SK-N-SH treated with all-trans-retinoic acid at 6 μM for 48 hours (cell line): Measurements from ENCODE around the gene PXYLP1.

Experiments
- ATAC-seq: fragments of 200-7000 bp; cut with Tn5 transposase; 3 replicates; pipeline ENCODE4 v1.9.1; 2020; ENCODE audit warnings: mild to moderate bottlenecking, moderate library complexity
- ARNTL ChIP-seq: fragments of 450-650 bp; formaldehyde crosslinking; IDR thresholded peaks from 2 replicates; pipeline ENCODE4 v1.5.0; 2020; ENCODE audit warnings: low read depth, mild to moderate bottlenecking, moderate library complexity, borderline replicate concordance
- BACH2 ChIP-seq: fragments of 250-450 bp; sonication (Bioruptor Pico); IDR thresholded peaks from 2 replicates; pipeline ENCODE4 v1.9.0; 2021; ENCODE audit warnings: mild to moderate bottlenecking, borderline replicate concordance
- CREB5 ChIP-seq: fragments of 250-450 bp; sonication (Bioruptor Pico); IDR thresholded peaks from 2 replicates; pipeline ENCODE4 v1.5.1; 2020; ENCODE audit warnings: low read depth, mild to moderate bottlenecking, moderate library complexity
- CSDC2 ChIP-seq: fragments of 250-450 bp; sonication (Bioruptor Pico); IDR thresholded peaks from 2 replicates; pipeline ENCODE4 v1.5.0; 2020; ENCODE audit warnings: mild to moderate bottlenecking, moderate library complexity
- ESRRG ChIP-seq: fragments of 250-450 bp; sonication (Bioruptor Pico); IDR thresholded peaks from 2 replicates; pipeline ENCODE4 v1.6.1; 2021; ENCODE audit warnings: mild to moderate bottlenecking
- GLIS3 ChIP-seq: fragments of 250-450 bp; sonication (Bioruptor Pico); IDR thresholded peaks from 2 replicates; pipeline ENCODE4 v1.5.0; 2020; ENCODE audit warnings: mild to moderate bottlenecking, moderate library complexity
- ISL1 ChIP-seq: fragments of 250-450 bp; sonication (Bioruptor Pico); IDR thresholded peaks from 2 replicates; pipeline ENCODE4 v2.1.2; 2022; ENCODE audit warnings: mild to moderate bottlenecking, moderate library complexity
- OSR1 ChIP-seq: fragments of 250-450 bp; sonication (Bioruptor Pico); IDR thresholded peaks from 2 replicates; pipeline ENCODE4 v1.8.0; 2022; ENCODE audit warnings: moderate library complexity, mild to moderate bottlenecking, inconsistent platforms
- PATZ1 ChIP-seq: fragments of 250-450 bp; sonication (Bioruptor Pico); IDR thresholded peaks from 2 replicates; pipeline ENCODE4 v1.8.0; 2020; ENCODE audit warnings: mild to moderate bottlenecking, moderate library complexity, borderline replicate concordance
- POU6F1 ChIP-seq: fragments of 250-450 bp; sonication (Bioruptor Pico); IDR thresholded peaks from 2 replicates; pipeline ENCODE4 v1.8.0; 2021; ENCODE audit warnings: low read depth, mild to moderate bottlenecking, moderate library complexity, borderline replicate concordance
- PPARA ChIP-seq: fragments of 250-450 bp; sonication (Bioruptor Pico); IDR thresholded peaks from 2 replicates; pipeline ENCODE4 v1.5.0; 2020; ENCODE audit warnings: mild to moderate bottlenecking, borderline replicate concordance
- SNAI2 ChIP-seq: fragments of 250-450 bp; sonication (Bioruptor Pico); IDR thresholded peaks from 2 replicates; pipeline ENCODE4 v1.5.0; 2020; ENCODE audit warnings: mild to moderate bottlenecking, moderate library complexity
- TCF4 ChIP-seq: fragments of 250-450 bp; sonication (Bioruptor Pico); IDR thresholded peaks from 2 replicates; pipeline ENCODE4 v1.8.0; 2021; ENCODE audit warnings: mild to moderate bottlenecking, moderate library complexity, borderline replicate concordance
- TOX ChIP-seq: fragments of 250-450 bp; sonication (Bioruptor Pico); IDR thresholded peaks from 2 replicates; pipeline ENCODE4 v1.8.0; 2021; ENCODE audit warnings: mild to moderate bottlenecking, moderate library complexity, borderline replicate concordance
- TSHZ2 ChIP-seq: fragments of 250-450 bp; sonication (Bioruptor Pico); IDR thresholded peaks from 2 replicates; pipeline ENCODE4 v1.5.0; 2020; ENCODE audit warnings: mild to moderate bottlenecking, moderate library complexity
- ZC3H10 ChIP-seq: fragments of 250-450 bp; sonication (Bioruptor Pico); IDR thresholded peaks from 2 replicates; pipeline ENCODE4 v1.5.1; 2021; ENCODE audit warnings: mild to moderate bottlenecking, moderate library complexity
- ZFP3 ChIP-seq: fragments of 250-450 bp; sonication (Bioruptor Pico); IDR thresholded peaks from 2 replicates; pipeline ENCODE4 v1.5.0; 2020; ENCODE audit warnings: mild to moderate bottlenecking, moderate library complexity
- ZFP30 ChIP-seq: fragments of 450-650 bp; formaldehyde crosslinking; IDR thresholded peaks from 2 replicates; pipeline ENCODE4 v1.5.0; 2022; ENCODE audit warnings: mild to moderate bottlenecking, moderate library complexity
- ZNF70 ChIP-seq: fragments of 450-650 bp; formaldehyde crosslinking; IDR thresholded peaks from 2 replicates; pipeline ENCODE4 v1.5.0; 2020; ENCODE audit warnings: mild to moderate bottlenecking, moderate library complexity

The PXYLP1 gene

GRCh38 chr3:141302364-141303141 is 70.9 kb downstream of the PXYLP1 start (continued):
- TF ChIP-seq POU6F1 (CRISPR knock-in tag) (no peak), ZNF70 (CRISPR knock-in tag) (no peak), TOX (CRISPR knock-in tag) (no peak), CREB5 (no peak), ZC3H10 (CRISPR knock-in tag) (no peak), ZFP30 (no peak), GLIS3 (CRISPR knock-in tag) (no peak), CSDC2 (CRISPR knock-in tag) (no peak), ARNTL (CRISPR knock-in tag) (no peak), TCF4 (CRISPR knock-in tag) (no peak), PPARA (no peak), OSR1 (CRISPR knock-in tag) (no peak), ZFP3 (CRISPR knock-in tag) (no peak), ISL1 (no peak)

GRCh38 chr3:141303481-141304223 is 72.0 kb downstream of the PXYLP1 start:
- ATAC-seq = peak; percentile 91
- TF ChIP-seq BACH2 (CRISPR knock-in tag) (no peak), ZFP3 (CRISPR knock-in tag) (no peak)

GRCh38 chr3:141305436-141305835 is 73.8 kb downstream of the PXYLP1 start:
- ATAC-seq = peak; percentile 77
- TF ChIP-seq TSHZ2 (CRISPR knock-in tag) (no peak), SNAI2 (CRISPR knock-in tag) (no peak), ZNF70 (CRISPR knock-in tag) (no peak), ZC3H10 (CRISPR knock-in tag) (no peak), ZFP30 (no peak), PATZ1 (CRISPR knock-in tag) (no peak), ESRRG (no peak), POU6F1 (CRISPR knock-in tag) (no peak), TOX (CRISPR knock-in tag) (no peak), ZFP3 (CRISPR knock-in tag) (no peak), BACH2 (CRISPR knock-in tag) (no peak), CSDC2 (CRISPR knock-in tag) (no peak)
